HL-60 (cell line): Measurements from ENCODE around the gene IGF2R.
"Not testable (repeated sequence)": the region's sequence is repeated elsewhere in the genome, so short reads cannot be mapped to it uniquely, and the experiment has no call there.

ENCODE experiments used
- DNase-seq, 2 experiments: peaks; one replicate each; pipeline ENCODE4 v3.0.0-alpha.2; 2010 to 2020; ENCODE audit warnings: low read depth in 1 of 2, low spot score in 1 of 2
- H3K27ac ChIP-seq: fragments of 250-450 bp; sonication (Bioruptor Pico); replicated peaks from 2 replicates; pipeline ENCODE4 v1.5.1; 2020; ENCODE audit warnings: mild to moderate bottlenecking, moderate library complexity
- H3K27me3 ChIP-seq: fragments of 250-450 bp; sonication (Bioruptor Pico); 2 replicates; pipeline ENCODE4 v1.5.1; 2021; ENCODE audit warnings: mild to moderate bottlenecking, moderate library complexity; ENCODE audit not compliant: insufficient read depth, poor library complexity, severe bottlenecking
- H3K4me3 ChIP-seq: replicated peaks from 2 replicates; pipeline ENCODE4 v1.5.1; 2011; ENCODE audit warnings: mild to moderate bottlenecking, control low read depth, low read length; ENCODE audit not compliant: insufficient read depth
- CTCF ChIP-seq: IDR thresholded peaks from one replicate; pipeline ENCODE4 v1.5.1; 2011; ENCODE audit warnings: low read length, control low read depth, inconsistent platforms; ENCODE audit not compliant: insufficient read depth
- GABPA ChIP-seq: IDR thresholded peaks from 2 replicates; pipeline ENCODE4 v1.6.1; 2012; ENCODE audit warnings: low read depth
- POLR2AphosphoS5 ChIP-seq: IDR thresholded peaks from 2 replicates; pipeline ENCODE4 v1.6.1; 2012; ENCODE audit warnings: low read depth
- REST ChIP-seq: IDR thresholded peaks from 2 replicates; pipeline ENCODE4 v1.6.1; 2012; ENCODE audit warnings: low read depth; ENCODE audit not compliant: insufficient replicate concordance
- SPI1 ChIP-seq: IDR thresholded peaks from 2 replicates; pipeline ENCODE4 v1.6.1; 2012; ENCODE audit warnings: low read depth, mild to moderate bottlenecking, borderline replicate concordance
- long read RNA-seq: library from polyadenylated mRNA; unstranded; transcript quantifications from one replicate; pipeline ENCODE4 v2.0.0, GENCODE V29; 2020

Gene IGF2R, protein sequence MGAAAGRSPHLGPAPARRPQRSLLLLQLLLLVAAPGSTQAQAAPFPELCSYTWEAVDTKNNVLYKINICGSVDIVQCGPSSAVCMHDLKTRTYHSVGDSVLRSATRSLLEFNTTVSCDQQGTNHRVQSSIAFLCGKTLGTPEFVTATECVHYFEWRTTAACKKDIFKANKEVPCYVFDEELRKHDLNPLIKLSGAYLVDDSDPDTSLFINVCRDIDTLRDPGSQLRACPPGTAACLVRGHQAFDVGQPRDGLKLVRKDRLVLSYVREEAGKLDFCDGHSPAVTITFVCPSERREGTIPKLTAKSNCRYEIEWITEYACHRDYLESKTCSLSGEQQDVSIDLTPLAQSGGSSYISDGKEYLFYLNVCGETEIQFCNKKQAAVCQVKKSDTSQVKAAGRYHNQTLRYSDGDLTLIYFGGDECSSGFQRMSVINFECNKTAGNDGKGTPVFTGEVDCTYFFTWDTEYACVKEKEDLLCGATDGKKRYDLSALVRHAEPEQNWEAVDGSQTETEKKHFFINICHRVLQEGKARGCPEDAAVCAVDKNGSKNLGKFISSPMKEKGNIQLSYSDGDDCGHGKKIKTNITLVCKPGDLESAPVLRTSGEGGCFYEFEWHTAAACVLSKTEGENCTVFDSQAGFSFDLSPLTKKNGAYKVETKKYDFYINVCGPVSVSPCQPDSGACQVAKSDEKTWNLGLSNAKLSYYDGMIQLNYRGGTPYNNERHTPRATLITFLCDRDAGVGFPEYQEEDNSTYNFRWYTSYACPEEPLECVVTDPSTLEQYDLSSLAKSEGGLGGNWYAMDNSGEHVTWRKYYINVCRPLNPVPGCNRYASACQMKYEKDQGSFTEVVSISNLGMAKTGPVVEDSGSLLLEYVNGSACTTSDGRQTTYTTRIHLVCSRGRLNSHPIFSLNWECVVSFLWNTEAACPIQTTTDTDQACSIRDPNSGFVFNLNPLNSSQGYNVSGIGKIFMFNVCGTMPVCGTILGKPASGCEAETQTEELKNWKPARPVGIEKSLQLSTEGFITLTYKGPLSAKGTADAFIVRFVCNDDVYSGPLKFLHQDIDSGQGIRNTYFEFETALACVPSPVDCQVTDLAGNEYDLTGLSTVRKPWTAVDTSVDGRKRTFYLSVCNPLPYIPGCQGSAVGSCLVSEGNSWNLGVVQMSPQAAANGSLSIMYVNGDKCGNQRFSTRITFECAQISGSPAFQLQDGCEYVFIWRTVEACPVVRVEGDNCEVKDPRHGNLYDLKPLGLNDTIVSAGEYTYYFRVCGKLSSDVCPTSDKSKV (N-terminal part only)
- long read RNA-seq, partial matches to known transcripts, result 13 of 17 reads
- long read RNA-seq, other reads (novel, unspliced or antisense), result 4 of 17 reads

DNA sequence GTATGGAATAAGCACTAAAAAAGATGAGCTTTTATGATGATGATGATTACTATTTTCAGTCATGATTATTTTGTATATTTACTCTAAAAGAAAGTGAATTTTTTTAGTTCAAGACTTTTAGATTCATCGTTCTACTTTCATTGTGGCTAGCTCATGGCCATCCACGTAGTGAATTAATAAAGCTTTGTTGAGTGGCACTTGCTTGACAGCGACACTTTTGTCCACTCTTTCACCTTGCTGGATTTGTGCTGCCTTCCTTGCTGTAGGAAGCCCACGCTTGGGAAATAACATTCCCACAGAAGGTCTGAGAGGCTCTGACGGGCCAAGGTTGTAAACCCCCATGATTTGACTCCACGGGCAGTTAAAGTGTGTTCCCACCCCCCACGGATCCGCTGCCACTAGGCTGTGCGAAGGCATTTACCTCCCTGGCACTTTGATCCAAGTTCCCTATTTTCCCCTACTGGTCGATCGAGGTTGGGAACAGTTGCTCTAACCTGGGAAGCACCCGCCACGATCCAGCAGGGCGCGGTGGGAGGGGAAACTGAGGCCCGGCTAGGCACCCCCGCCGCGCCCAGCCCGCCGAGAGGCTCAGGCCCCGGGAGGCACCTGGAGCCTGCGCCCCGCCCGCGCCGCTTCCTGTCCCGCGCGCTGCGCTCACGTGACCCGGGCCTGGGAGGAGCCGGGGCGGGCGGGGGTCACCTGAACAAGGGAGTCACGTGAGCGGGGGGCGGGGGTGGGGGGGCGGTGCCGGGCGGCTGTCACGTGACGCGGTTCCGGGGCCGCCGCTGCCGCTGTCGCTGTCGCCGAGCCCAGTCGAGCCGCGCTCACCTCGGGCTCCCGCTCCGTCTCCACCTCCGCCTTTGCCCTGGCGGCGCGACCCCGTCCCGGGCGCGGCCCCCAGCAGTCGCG is at the start of gene IGF2R:
Gene IGF2R (plus strand): TSS at position 788 of the 909 bp plus-strand sequence. CDS start 165 bp downstream, outside the sequence.
- DNase-seq, result peak; percentile 79 to 89
- H3K4me3 ChIP-seq, result peak within 1 kb of the TSS; percentile 70
- peak within 1 kb of the TSS; percentile 78 for H3K27ac ChIP-seq
- TF ChIP-seq REST (no peak), SPI1 (peak; percentile 22; the same call in 1 of the 2 replicates), POLR2AphosphoS5 (peak; percentile 92), CTCF (no peak)
- H3K27me3 ChIP-seq, result no peaks in the 10 kb centered on the region

- no peaks in the 10 kb centered on the region for H3K27me3 ChIP-seq
- no peak overlapping the region for H3K4me3 ChIP-seq
- DNase-seq, result no peak
- H3K27ac ChIP-seq, result no peak overlapping the region
- TF ChIP-seq POLR2AphosphoS5 (no peak), SPI1 (no peak), CTCF (no peak), GABPA (no peak), REST (no peak)
Measured at GRCh38 chr6:159919800-159920199, 49.1 kb upstream of the IGF2R start.

DNA sequence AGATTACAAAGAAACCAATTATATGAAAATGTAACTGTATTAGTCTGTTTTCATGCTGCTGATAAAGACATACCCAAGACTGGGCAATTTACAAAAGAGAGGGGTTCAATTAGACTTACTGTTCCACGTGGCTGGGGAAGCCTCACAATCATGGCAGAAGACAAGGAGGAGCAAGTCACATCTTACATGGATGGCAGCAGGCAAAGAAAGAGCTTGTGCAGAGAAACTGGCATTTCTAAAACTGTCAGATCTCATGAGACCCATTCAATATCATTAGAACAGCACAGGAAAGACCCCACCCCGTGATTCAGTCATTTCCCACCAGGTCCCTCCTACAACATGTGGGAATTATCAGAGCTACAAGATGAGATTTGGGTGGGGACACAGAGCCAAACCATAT is 44.7 kb upstream of the IGF2R start:
- not testable (repeated sequence) for H3K27ac ChIP-seq, DNase-seq, H3K27me3 ChIP-seq, H3K4me3 ChIP-seq
